ENCODE data around the gene FSTL4. TPM values are rescaled to one million over a fixed set of nuclear protein-coding genes. Genes with fewer than 3 reads are reported as not detected.

FSTL4 gene
- total and polyA plus RNA-seq, 2 of the 13 experiments (the other 11 are each of a cell fraction or from before 2014, with no cell fraction given) = 2.1 to 3.0 TPM

DNA sequence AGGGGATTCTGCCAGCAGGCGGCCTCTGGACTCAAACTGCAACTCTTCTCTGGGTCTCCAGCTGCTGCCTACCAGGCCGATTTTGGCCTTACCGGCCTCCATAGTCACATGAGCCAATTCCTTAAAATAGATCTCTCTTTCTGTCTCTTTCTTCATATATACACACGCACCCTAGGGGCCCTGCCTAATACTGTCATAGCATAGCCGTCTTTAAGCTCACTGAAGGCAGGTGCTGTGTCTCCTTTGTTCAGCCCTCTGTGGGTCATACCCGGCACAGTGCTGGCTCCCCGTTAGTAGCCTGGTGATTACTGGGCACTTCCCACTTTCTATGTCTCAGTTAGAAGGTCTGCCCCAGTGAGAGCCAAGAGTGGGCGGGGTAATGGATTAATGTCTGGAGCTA is 419.6 kb downstream of the FSTL4 start (continued):
- TF ChIP-seq PTBP1 (IDR thresholded peaks at IDR 0.05; ENCODE audit: low read depth, low read length, poor library complexity, severe bottlenecking) = no peak
- TF ChIP-seq ZFP82 (CRISPR knock-in tag; IDR thresholded peaks at IDR 0.05; ENCODE audit: borderline replicate concordance) = no peak

- POLR2A ChIA-PET = no interaction called here
- Histone ChIP-seq H3K4me1 (ENCODE audit: insufficient read depth, low read length) (no peaks in the 10 kb centered on the region), H4K20me1 (ENCODE audit: insufficient read depth, low read length) (no peaks in the 10 kb centered on the region), H3K36me3 (replicated peaks in 1 of 2; ENCODE audit: control insufficient read depth in 1 of 2, insufficient read depth in 2 of 2, low read length in 2 of 2) (no peaks in the 10 kb centered on the region), H2AFZ (ENCODE audit: low read length) (no peak overlapping the region), H3K27me3 (ENCODE audit: control insufficient read depth in 1 of 2, insufficient read depth in 2 of 2, low read length in 2 of 2) (peaks cover 0 to 20% of the 10 kb centered on the region in 2 experiments; a peak in 2 of 5 replicates), H3K4me3 (replicated peaks in 1 of 3; ENCODE audit: insufficient read depth in 1 of 3, low read depth in 2 of 3, low read length in 3 of 3) (no peak overlapping the region), H3K9me3 (ENCODE audit: low read length) (no peaks in the 10 kb centered on the region), H3K4me2 (ENCODE audit: low read depth, low read length) (no peak overlapping the region), H3K27ac (ENCODE audit: extremely low read length, insufficient read depth, low read length) (no peak overlapping the region), H3K79me2 (ENCODE audit: insufficient read depth, low read length) (no peaks in the 10 kb centered on the region), H3K9ac (ENCODE audit: insufficient read depth, low read depth, low read length) (no peak overlapping the region)
- no TSS peak for BruUV-seq (replicated peaks)
- ATAC-seq (no peak), DNase-seq (ENCODE audit: low spot score) (no peak), FAIRE-seq (no peak)
- WGBS (ENCODE audit: low lambda C conversion rate) = 30% methylated on average over 4 of the region's 4 CpGs
- intact Hi-C loops (cut with micrococcal nuclease; ENCODE audit: unreplicated experiment) (no loop called here), in situ Hi-C loops (cut with HindIII; ENCODE audit: extremely low pct_ligation_motif_present, low pct_unique_long_range_greater_than_20kb) (no loop called here)
- CTCF ChIA-PET (ENCODE audit: low intra/inter-chr PET ratio, low total read pairs) = no interaction called here
- no peak for TF ChIP-seq ZNF784 (CRISPR knock-in tag; IDR thresholded peaks at IDR 0.05; ENCODE audit: borderline replicate concordance)
- no peak for TF ChIP-seq ZSCAN25 (CRISPR knock-in tag; IDR thresholded peaks at IDR 0.05)
- TF ChIP-seq YEATS4 (CRISPR knock-in tag; IDR thresholded peaks at IDR 0.05; ENCODE audit: borderline replicate concordance) = no peak
- TF ChIP-seq ZNF576 (CRISPR knock-in tag; IDR thresholded peaks at IDR 0.05) = no peak
- no peak for TF ChIP-seq ZGPAT (CRISPR knock-in tag; IDR thresholded peaks at IDR 0.05)
- TF ChIP-seq, protein P1, sequence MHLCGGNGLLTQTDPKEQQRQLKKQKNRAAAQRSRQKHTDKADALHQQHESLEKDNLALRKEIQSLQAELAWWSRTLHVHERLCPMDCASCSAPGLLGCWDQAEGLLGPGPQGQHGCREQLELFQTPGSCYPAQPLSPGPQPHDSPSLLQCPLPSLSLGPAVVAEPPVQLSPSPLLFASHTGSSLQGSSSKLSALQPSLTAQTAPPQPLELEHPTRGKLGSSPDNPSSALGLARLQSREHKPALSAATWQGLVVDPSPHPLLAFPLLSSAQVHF (CRISPR knock-in tag; IDR thresholded peaks at IDR 0.05) = no peak
- TF ChIP-seq ZNF616 (CRISPR knock-in tag; IDR thresholded peaks at IDR 0.05; ENCODE audit: low read depth) = no peak
- TF ChIP-seq, protein P2, sequence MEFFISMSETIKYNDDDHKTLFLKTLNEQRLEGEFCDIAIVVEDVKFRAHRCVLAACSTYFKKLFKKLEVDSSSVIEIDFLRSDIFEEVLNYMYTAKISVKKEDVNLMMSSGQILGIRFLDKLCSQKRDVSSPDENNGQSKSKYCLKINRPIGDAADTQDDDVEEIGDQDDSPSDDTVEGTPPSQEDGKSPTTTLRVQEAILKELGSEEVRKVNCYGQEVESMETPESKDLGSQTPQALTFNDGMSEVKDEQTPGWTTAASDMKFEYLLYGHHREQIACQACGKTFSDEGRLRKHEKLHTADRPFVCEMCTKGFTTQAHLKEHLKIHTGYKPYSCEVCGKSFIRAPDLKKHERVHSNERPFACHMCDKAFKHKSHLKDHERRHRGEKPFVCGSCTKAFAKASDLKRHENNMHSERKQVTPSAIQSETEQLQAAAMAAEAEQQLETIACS (CRISPR knock-in tag; IDR thresholded peaks at IDR 0.05) = no peak
- TF ChIP-seq ZNF749 (CRISPR knock-in tag; IDR thresholded peaks at IDR 0.05; ENCODE audit: borderline replicate concordance) = no peak
- no peak for TF ChIP-seq SAP130 (CRISPR knock-in tag; IDR thresholded peaks at IDR 0.05; ENCODE audit: low read depth)
- no peak for TF ChIP-seq KLF11 (CRISPR knock-in tag; IDR thresholded peaks at IDR 0.05)
- TF ChIP-seq ZSCAN30 (CRISPR knock-in tag; IDR thresholded peaks at IDR 0.05) = no peak
- no peak for TF ChIP-seq ZNF512B (CRISPR knock-in tag; IDR thresholded peaks at IDR 0.05; ENCODE audit: borderline replicate concordance)
- TF ChIP-seq GATAD1 (CRISPR knock-in tag; IDR thresholded peaks at IDR 0.05) = no peak
These were observed 422.5 kb downstream of the FSTL4 start for GRCh38 chr5:133189881-133190280.

Data from HepG2 (cell line).